Measurements from ENCODE around the gene HINT2. TPM values are rescaled to one million over a fixed set of nuclear protein-coding genes. Genes with fewer than 3 reads are reported as not detected.

HINT2 gene
- total RNA-seq, 1 experiment from 2014 or later = 35.9 TPM

DNA sequence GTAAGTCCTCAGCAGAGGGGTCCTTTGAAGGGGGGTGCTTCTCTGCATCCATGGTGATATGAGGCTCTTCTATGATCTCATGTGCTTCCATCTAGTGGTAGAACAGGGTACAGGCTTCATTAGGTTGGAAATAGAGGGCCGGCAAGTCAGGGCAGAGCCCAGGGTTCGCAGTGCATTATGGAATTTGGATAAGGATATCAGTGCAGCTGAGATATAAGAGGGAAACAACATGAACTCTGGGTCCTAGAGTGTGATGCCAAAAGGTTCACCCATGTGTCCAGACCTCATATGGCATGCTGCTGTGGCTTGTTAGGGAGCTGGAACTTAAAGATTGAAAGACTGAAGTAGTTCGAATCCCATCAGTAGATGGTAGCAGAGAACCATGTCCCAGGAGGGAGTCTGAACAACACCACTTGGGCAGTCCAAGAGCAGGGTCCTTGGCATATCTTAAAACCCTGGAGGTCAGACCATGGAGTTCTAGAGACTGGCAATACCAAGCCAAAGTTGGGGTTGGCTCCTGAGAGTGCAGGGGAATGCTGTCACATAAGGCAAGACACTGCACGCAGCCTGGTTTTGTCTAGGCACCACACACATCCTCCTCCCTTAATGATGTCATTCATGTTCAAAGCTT is 11.3 kb upstream of the HINT2 start:
- H2BK12ac ChIP-seq (ENCODE audit: insufficient read length, low read depth, low read length) = no peak overlapping the region
- H3K79me2 ChIP-seq (ENCODE audit: insufficient read depth, low read length) = no peaks in the 10 kb centered on the region
- no peak overlapping the region for H3K27ac Mint-ChIP-seq

More for the DNA sequence above, 11.3 kb upstream of the HINT2 start:
- no peak overlapping the region for H2BK20ac ChIP-seq (ENCODE audit: low read depth, low read length, poor library complexity, severe bottlenecking)
- H3K14ac ChIP-seq (ENCODE audit: insufficient read depth, low read length) = no peak overlapping the region
- H3K56ac ChIP-seq (ENCODE audit: insufficient read length, low read depth, low read length) = no peak overlapping the region
- H2BK15ac ChIP-seq (ENCODE audit: low read depth, low read length) = no peak overlapping the region
- no peak overlapping the region for H2BK5ac ChIP-seq (ENCODE audit: insufficient read length, low read length)
- no peak overlapping the region for H2BK120ac ChIP-seq (ENCODE audit: low read depth, low read length, poor library complexity, severe bottlenecking)
- H3T11ph ChIP-seq (ENCODE audit: low read length) = no peak overlapping the region
- H3K23me2 ChIP-seq (ENCODE audit: insufficient read length, low read depth, low read length, poor library complexity, severe bottlenecking) = peaks cover 12% of the 10 kb centered on the region
- no peaks in the 10 kb centered on the region; a peak in 1 of 5 replicates for H3K9me3 Mint-ChIP-seq
- no peak overlapping the region for H4K5ac ChIP-seq (ENCODE audit: insufficient read length, low read depth, low read length)
- peaks cover 1% of the 10 kb centered on the region for H3K27me3 Mint-ChIP-seq (ENCODE audit: low read depth)
- WGBS (ENCODE audit: extremely low coverage, insufficient read length, low lambda C conversion rate) = no CpG with 5 or more reads among the region's 4 CpGs
- no peaks in the 10 kb centered on the region for H3K27me3 ChIP-seq (ENCODE audit: insufficient read depth, low read length)
- H3K18ac ChIP-seq (ENCODE audit: insufficient read length, low read depth, low read length) = no peak overlapping the region
- no peaks in the 10 kb centered on the region for H3K79me1 ChIP-seq (ENCODE audit: insufficient read depth, low read depth, low read length, poor library complexity, severe bottlenecking)
- no peak overlapping the region for H3K27ac ChIP-seq (ENCODE audit: insufficient read length, low read depth, low read length)
- H3K4me3 Mint-ChIP-seq = peak overlapping the region in 1 of 2 experiments; percentile 38; a peak in 2 of 5 replicates
- H3K4me1 ChIP-seq (ENCODE audit: insufficient read depth, low read length) = peaks cover 6% of the 10 kb centered on the region; the same call in 1 of the 2 replicates
- H2AFZ ChIP-seq (ENCODE audit: low read length) = no peak overlapping the region
- H3K9me3 ChIP-seq (ENCODE audit: control insufficient read depth, low read depth, low read length) = no peaks in the 10 kb centered on the region
- no peak overlapping the region for H3K9ac ChIP-seq (ENCODE audit: extremely low read depth, insufficient read length, low read length)
- TF ChIP-seq, protein P1, sequence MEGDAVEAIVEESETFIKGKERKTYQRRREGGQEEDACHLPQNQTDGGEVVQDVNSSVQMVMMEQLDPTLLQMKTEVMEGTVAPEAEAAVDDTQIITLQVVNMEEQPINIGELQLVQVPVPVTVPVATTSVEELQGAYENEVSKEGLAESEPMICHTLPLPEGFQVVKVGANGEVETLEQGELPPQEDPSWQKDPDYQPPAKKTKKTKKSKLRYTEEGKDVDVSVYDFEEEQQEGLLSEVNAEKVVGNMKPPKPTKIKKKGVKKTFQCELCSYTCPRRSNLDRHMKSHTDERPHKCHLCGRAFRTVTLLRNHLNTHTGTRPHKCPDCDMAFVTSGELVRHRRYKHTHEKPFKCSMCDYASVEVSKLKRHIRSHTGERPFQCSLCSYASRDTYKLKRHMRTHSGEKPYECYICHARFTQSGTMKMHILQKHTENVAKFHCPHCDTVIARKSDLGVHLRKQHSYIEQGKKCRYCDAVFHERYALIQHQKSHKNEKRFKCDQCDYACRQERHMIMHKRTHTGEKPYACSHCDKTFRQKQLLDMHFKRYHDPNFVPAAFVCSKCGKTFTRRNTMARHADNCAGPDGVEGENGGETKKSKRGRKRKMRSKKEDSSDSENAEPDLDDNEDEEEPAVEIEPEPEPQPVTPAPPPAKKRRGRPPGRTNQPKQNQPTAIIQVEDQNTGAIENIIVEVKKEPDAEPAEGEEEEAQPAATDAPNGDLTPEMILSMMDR (conservative IDR thresholded peaks at IDR 0.05) = peak; percentile 82
- H4K8ac ChIP-seq (replicated peaks; ENCODE audit: insufficient read length, low read depth, low read length) = no peak overlapping the region
- H3K23ac ChIP-seq (ENCODE audit: insufficient read length, low read depth, low read length) = no peak overlapping the region
- H2AK5ac ChIP-seq (ENCODE audit: insufficient read length, low read length) = no peak overlapping the region
- no peak overlapping the region for H3K4me2 ChIP-seq (ENCODE audit: insufficient read depth, insufficient read length, low read length)
- no peaks in the 10 kb centered on the region for H3K36me3 Mint-ChIP-seq (ENCODE audit: insufficient read depth in 1 of 3, low read depth in 3 of 3)
- no peak overlapping the region for H3K4ac ChIP-seq (ENCODE audit: low read depth, low read length)
- peak; percentile 46 for DNase-seq
- H4K91ac ChIP-seq (ENCODE audit: insufficient read length, low read depth, low read length) = no peak overlapping the region
- H4K20me1 ChIP-seq (ENCODE audit: control insufficient read depth, insufficient read depth, insufficient read length) = no peaks in the 10 kb centered on the region
- peaks cover 40 to 46% of the 10 kb centered on the region in 2 experiments for H3K4me1 Mint-ChIP-seq

All from H9 (cell line).